ENCODE measurements around the gene PSME1. TPM values are rescaled to one million over a fixed set of nuclear protein-coding genes. Genes with fewer than 3 reads are reported as not detected.

The PSME1 gene
- total and polyA plus RNA-seq, 2 donors (not counting 3 experiments of a cell fraction or from before 2014, with no cell fraction given): 98.1 to 135 TPM

DNA sequence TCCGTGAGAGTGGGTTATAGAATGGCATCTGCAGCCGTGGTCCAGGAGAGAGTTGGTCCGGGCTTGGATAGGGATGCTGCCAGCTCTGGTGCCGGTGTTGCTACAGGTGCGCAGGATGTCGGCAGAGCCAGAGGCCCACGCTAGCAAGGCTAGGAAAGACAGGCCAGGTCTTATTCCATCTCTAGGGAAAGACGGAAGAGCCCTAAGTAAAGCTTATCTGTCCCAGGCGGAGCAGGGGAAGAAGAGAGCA, 485 bp upstream of the PSME1 start:
- H2AFZ ChIP-seq (ENCODE audit: low read depth, low read length): peak overlapping the region; percentile 99
- TF ChIP-seq JUN (IDR thresholded peaks at IDR 0.05; ENCODE audit: borderline replicate concordance, insufficient read depth, insufficient read length, low read depth) (no peak), MYC (IDR thresholded peaks at IDR 0.05; ENCODE audit: low read depth, low read length) (no peak), FOS (IDR thresholded peaks at IDR 0.05; ENCODE audit: borderline replicate concordance, insufficient read depth, low read length) (no peak), POLR2A (IDR thresholded peaks at IDR 0.05; ENCODE audit: low read depth, low read length) (no peak), GATA2 (IDR thresholded peaks at IDR 0.05; ENCODE audit: insufficient read depth, insufficient read length, low read depth, low read length) (no peak)
- TF ChIP-seq, protein P1, sequence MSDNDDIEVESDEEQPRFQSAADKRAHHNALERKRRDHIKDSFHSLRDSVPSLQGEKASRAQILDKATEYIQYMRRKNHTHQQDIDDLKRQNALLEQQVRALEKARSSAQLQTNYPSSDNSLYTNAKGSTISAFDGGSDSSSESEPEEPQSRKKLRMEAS (IDR thresholded peaks at IDR 0.05; ENCODE audit: insufficient read depth, insufficient read length): no peak
- FAIRE-seq: no peak
- BruUV-seq (replicated peaks): no TSS peak
- peaks cover 14% of the 10 kb centered on the region for H3K79me2 ChIP-seq (ENCODE audit: control insufficient read depth, insufficient read depth, low read length)
- dilution Hi-C loops (cut with MboI; ENCODE audit: extremely low pct_ligation_motif_present, low sequenced_read_pairs) (no loop called here), intact Hi-C loops (cut with micrococcal nuclease) (no loop called here)
- H3K36me3 ChIP-seq (ENCODE audit: control insufficient read depth in 2 of 2, extremely low read depth in 1 of 2, insufficient read depth in 2 of 2, low read length in 2 of 2): peaks cover 6 to 19% of the 10 kb centered on the region in 2 experiments
- ChIA-PET CTCF (interaction anchor here (1.0 to 2.6 kb wide), 7 partner anchors 11 to 77 kb away, joined by 3 to 15 read pairs (median 9); partner anchors contain the start of genes DCAF11, IRF9, NRL and PSME2), POLR2A (interaction anchor here (1.2 to 1.5 kb wide), 2 partner anchors 11 to 21 kb away, joined by 8 to 10 read pairs; partner anchors contain the start of genes DCAF11, NRL, PSME2 and RNF31)
- no peaks in the 10 kb centered on the region for H3K9me3 ChIP-seq (replicated peaks; ENCODE audit: control insufficient read depth, insufficient read depth, low read length)
- no peaks in the 10 kb centered on the region for H4K20me1 ChIP-seq (replicated peaks; ENCODE audit: control insufficient read depth, extremely low read depth, insufficient read depth, low read length)
- H3K9ac ChIP-seq (replicated peaks; ENCODE audit: extremely low read depth, insufficient read depth, low read length): peak overlapping the region; percentile 20
- no peak overlapping the region for H3K27ac ChIP-seq (ENCODE audit: insufficient read depth, low read depth, low read length)
- no peaks in the 10 kb centered on the region for H3K27me3 ChIP-seq (ENCODE audit: control insufficient read depth in 2 of 2, insufficient read depth in 2 of 2, low read length in 2 of 2)
- H3K9me1 ChIP-seq (replicated peaks; ENCODE audit: control insufficient read depth, extremely low read depth, insufficient read depth, low read length): no peaks in the 10 kb centered on the region
- H3K4me1 ChIP-seq (ENCODE audit: control insufficient read depth, extremely low read depth, insufficient read depth, low read length): peaks cover 15% of the 10 kb centered on the region
- H3K4me3 ChIP-seq (replicated peaks in 1 of 3; ENCODE audit: insufficient read depth in 1 of 3, low read depth in 1 of 3, low read length in 3 of 3): peak overlapping the region; percentile 5 to 93 (median 56)
- H3K4me2 ChIP-seq (ENCODE audit: insufficient read depth, low read length): peak overlapping the region; percentile 67
- DNase-seq (ENCODE audit: low read depth, low spot score): no peak

Measured in endothelial cell of umbilical vein (primary cell).